ENCODE measurements around the gene LRP8. TPM values are rescaled to one million over a fixed set of nuclear protein-coding genes. Genes with fewer than 3 reads are reported as not detected.

Gene LRP8
- total RNA-seq, 1 experiment from 2014 or later, result 28.6 TPM

GRCh38 chr1:53324321-53324720 lies 3.5 kb downstream of the LRP8 start:
- Histone ChIP-seq H3K9me3 (ENCODE audit: control insufficient read depth, insufficient read depth, low read depth, low read length) (no peaks in the 10 kb centered on the region), H3K27ac (ENCODE audit: low read length) (no peak overlapping the region), H3K4me1 (ENCODE audit: control insufficient read depth, insufficient read depth, low read length) (peaks cover 8% of the 10 kb centered on the region), H3K4me3 (ENCODE audit: low read depth in 2 of 2, low read length in 2 of 2) (no peak overlapping the region), H3K36me3 (ENCODE audit: control insufficient read depth, insufficient read depth, low read length) (no peaks in the 10 kb centered on the region), H3K27me3 (ENCODE audit: control insufficient read depth, insufficient read depth, low read length) (no peaks in the 10 kb centered on the region)
- no peak for ATAC-seq
- POLR2A ChIA-PET, result no interaction called here
- TF ChIP-seq TCF7L2 (IDR thresholded peaks at IDR 0.05; ENCODE audit: low read depth, low read length) (no peak), REST (IDR thresholded peaks at IDR 0.05; ENCODE audit: insufficient read depth in 1 of 2, low read depth in 2 of 2, low read length in 1 of 2) (no peak), POLR2AphosphoS5 (IDR thresholded peaks at IDR 0.05; ENCODE audit: low read depth, low read length) (no peak)
- no peak for DNase-seq (ENCODE audit: low read depth, low spot score)
- CTCF ChIA-PET, result no interaction called here
- intact Hi-C loops (cut with micrococcal nuclease; ENCODE audit: unreplicated experiment) (no loop called here), in situ Hi-C loops (cut with HindIII; ENCODE audit: low pct_unique_long_range_greater_than_20kb, low sequenced_read_pairs) (no loop called here)
- no TSS peak for BruUV-seq (replicated peaks)

GRCh38 chr1:53323316-53323715 lies 4.6 kb downstream of the LRP8 start:
- H3K4me3 ChIP-seq (ENCODE audit: low read depth in 2 of 2, low read length in 2 of 2), result no peak overlapping the region
- TF ChIP-seq REST (IDR thresholded peaks at IDR 0.05; ENCODE audit: insufficient read depth in 1 of 2, low read depth in 2 of 2, low read length in 1 of 2) (no peak), CTCF (IDR thresholded peaks at IDR 0.05) (no peak), SIN3A (IDR thresholded peaks at IDR 0.05; ENCODE audit: borderline replicate concordance, insufficient read depth, low read depth, low read length) (no peak), TCF7L2 (IDR thresholded peaks at IDR 0.05; ENCODE audit: low read depth, low read length) (no peak), POLR2AphosphoS5 (IDR thresholded peaks at IDR 0.05; ENCODE audit: low read depth, low read length) (no peak)
- no peak overlapping the region for H3K27ac ChIP-seq (ENCODE audit: low read length)
- no peak for ATAC-seq
- POLR2A ChIA-PET, result no interaction called here
- peaks cover 8% of the 10 kb centered on the region for H3K4me1 ChIP-seq (ENCODE audit: control insufficient read depth, insufficient read depth, low read length)
- H3K27me3 ChIP-seq (ENCODE audit: control insufficient read depth, insufficient read depth, low read length), result no peaks in the 10 kb centered on the region
- no TSS peak for BruUV-seq (replicated peaks)
- in situ Hi-C loops (cut with HindIII; ENCODE audit: low pct_unique_long_range_greater_than_20kb, low sequenced_read_pairs), result no loop called here
- H3K36me3 ChIP-seq (ENCODE audit: control insufficient read depth, insufficient read depth, low read length), result no peaks in the 10 kb centered on the region
- CTCF ChIA-PET, result no interaction called here
- H3K9me3 ChIP-seq (ENCODE audit: control insufficient read depth, insufficient read depth, low read depth, low read length), result no peaks in the 10 kb centered on the region
- no peak for DNase-seq (ENCODE audit: low read depth, low spot score)
- intact Hi-C loops (cut with micrococcal nuclease; ENCODE audit: unreplicated experiment), result no loop called here
